Measurements from ENCODE around the gene TNFRSF18.

GRCh38 chr1:1191734-1192133, 14.7 kb downstream of the TNFRSF18 start:
- TF ChIP-seq CTCF (IDR thresholded peaks at IDR 0.05) (no peak), EP300 (IDR thresholded peaks at IDR 0.05) (no peak), POLR2A (IDR thresholded peaks at IDR 0.05; ENCODE audit: low read depth) (no peak)

All from esophagus muscularis mucosa (tissue), 4 donors.